Panc1 (cell line): Measurements from ENCODE around the gene PHEX. TPM values are rescaled to one million over a fixed set of nuclear protein-coding genes. Genes with fewer than 3 reads are reported as not detected.

Source experiments
- ATAC-seq: fragments of 200-7000 bp; cut with Tn5 transposase; 2 replicates; pipeline ENCODE4 v1.9.1; 2020; ENCODE audit warnings: mild to moderate bottlenecking, moderate library complexity
- BruUV-seq: library from RNA; stranded (reverse); fragments of 400-500 nt; replicated peaks from 2 replicates; lab custom pipeline; 2021; lab: Mats Ljungman, UMichigan
- CTCF ChIA-PET: fragments of 300-600 bp; sonication (Branson Sonifier 250); formaldehyde crosslinking; loops from one replicate; lab custom pipeline; 2022; ENCODE audit warnings: antibody characterized with exemption; lab: Charles Lee
- POLR2A ChIA-PET: fragments of 300-600 bp; sonication (Branson Sonifier 250); formaldehyde crosslinking; loops from one replicate; lab custom pipeline; 2022; ENCODE audit warnings: antibody characterized with exemption; lab: Charles Lee
- DNase-seq: peaks from one replicate; pipeline ENCODE4 v3.0.0-alpha.2; 2010; ENCODE audit warnings: low read depth, low spot score
- H3K27ac ChIP-seq: 2 replicates; pipeline ENCODE4 v1.5.1; 2011; ENCODE audit warnings: mild to moderate bottlenecking, low read length, inconsistent platforms
- H3K27me3 ChIP-seq: fragments of 200-500 bp; sonication (Bioruptor generic); 2 replicates; pipeline ENCODE4 v1.6.0; 2014; ENCODE audit warnings: low read length, inconsistent platforms; ENCODE audit not compliant: control insufficient read depth, insufficient read depth
- H3K36me3 ChIP-seq: fragments of 200-500 bp; sonication (Bioruptor generic); 2 replicates; pipeline ENCODE4 v1.5.1; 2014; ENCODE audit warnings: inconsistent platforms, mild to moderate bottlenecking, low read length, moderate library complexity; ENCODE audit not compliant: control insufficient read depth, insufficient read depth
- H3K4me1 ChIP-seq: 2 replicates; pipeline ENCODE4 v1.5.1; 2011; ENCODE audit warnings: inconsistent platforms, mild to moderate bottlenecking, low read length, moderate library complexity; ENCODE audit not compliant: control insufficient read depth, insufficient read depth
- H3K4me3 ChIP-seq, 2 experiments: 2 replicates each; pipeline ENCODE4 v1.5.1; 2011 to 2012; ENCODE audit warnings: low read depth in 2 of 2, low read length in 2 of 2, mild to moderate bottlenecking in 2 of 2, inconsistent platforms in 1 of 2, moderate library complexity in 1 of 2
- H3K9me3 ChIP-seq: fragments of 200-500 bp; sonication (Bioruptor generic); 2 replicates; pipeline ENCODE4 v1.5.1; 2014; ENCODE audit warnings: low read depth, mild to moderate bottlenecking, inconsistent platforms, low read length, moderate library complexity; ENCODE audit not compliant: control insufficient read depth, insufficient read depth
- CTCF ChIP-seq: fragments of 450-650 bp; IDR thresholded peaks from 2 replicates; pipeline ENCODE4 v1.5.1; 2017; ENCODE audit warnings: mild to moderate bottlenecking
- POLR2AphosphoS5 ChIP-seq: IDR thresholded peaks from 2 replicates; pipeline ENCODE4 v1.6.1; 2012; ENCODE audit warnings: mild to moderate bottlenecking, low read depth, low read length, moderate library complexity
- REST ChIP-seq, 2 experiments: IDR thresholded peaks; 2 replicates each; pipeline ENCODE4 v1.6.1; 2011 to 2012; ENCODE audit warnings: low read depth in 2 of 2, control low read depth in 1 of 2, low read length in 1 of 2, mild to moderate bottlenecking in 1 of 2, moderate library complexity in 1 of 2; ENCODE audit not compliant: insufficient read depth in 1 of 2
- SIN3A ChIP-seq: IDR thresholded peaks from 2 replicates; pipeline ENCODE4 v1.6.1; 2012; ENCODE audit warnings: low read depth, mild to moderate bottlenecking, low read length, moderate library complexity, borderline replicate concordance; ENCODE audit not compliant: insufficient read depth
- TCF7L2 ChIP-seq: IDR thresholded peaks from 2 replicates; pipeline ENCODE4 v1.6.1; 2011; ENCODE audit warnings: mild to moderate bottlenecking, low read depth, low read length, inconsistent platforms
- in situ Hi-C: cut with HindIII; loops from 2 replicates; pipeline ENCODE4 v1.10.0; 2016; ENCODE audit warnings: low sequenced_read_pairs, low pct_unique_long_range_greater_than_20kb
- intact Hi-C: fragments of 100-400 bp; cut with micrococcal nuclease; formaldehyde crosslinking; loops from one replicate; pipeline ENCODE4 v1.10.0; 2022; ENCODE audit not compliant: unreplicated experiment
- total RNA-seq: library from RNA; stranded (reverse); gene quantifications from one replicate; pipeline ENCODE4 v1.2.1, GENCODE V29; 2021; ENCODE audit not compliant: unreplicated experiment

The PHEX gene
- total RNA-seq, 1 experiment from 2014 or later = 0.23 TPM

- Histone ChIP-seq H3K27me3 (no peaks in the 10 kb centered on the region), H3K27ac (no peak overlapping the region), H3K36me3 (no peaks in the 10 kb centered on the region), H3K9me3 (no peaks in the 10 kb centered on the region), H3K4me3 (no peak overlapping the region), H3K4me1 (no peaks in the 10 kb centered on the region)
- no peak for ATAC-seq
- in situ Hi-C loops = no loop called here
- TF ChIP-seq SIN3A = no peak
- CTCF ChIA-PET = no interaction called here
- intact Hi-C loops = no loop called here
- POLR2A ChIA-PET = no interaction called here
- BruUV-seq = no TSS peak
- no peak for DNase-seq
These were observed 73.8 kb downstream of the PHEX start for GRCh38 chrX:22105971-22106370.

- ATAC-seq (no peak), DNase-seq (no peak)
- CTCF ChIA-PET = no interaction called here
- intact Hi-C loops (no loop called here), in situ Hi-C loops (no loop called here)
- POLR2A ChIA-PET = no interaction called here
- H3K9me3 ChIP-seq = no peaks in the 10 kb centered on the region
- no peak overlapping the region for H3K27ac ChIP-seq
- H3K4me3 ChIP-seq = no peak overlapping the region
- no peaks in the 10 kb centered on the region for H3K27me3 ChIP-seq
- H3K4me1 ChIP-seq = no peaks in the 10 kb centered on the region
- TF ChIP-seq SIN3A (no peak), REST (IDR thresholded peaks at IDR 0.05; ENCODE audit: insufficient read depth in 1 of 2, low read depth in 2 of 2, low read length in 1 of 2) (no peak), POLR2AphosphoS5 (no peak), CTCF (no peak), TCF7L2 (no peak)
- H3K36me3 ChIP-seq = no peaks in the 10 kb centered on the region
- no TSS peak for BruUV-seq
These were observed 77.3 kb downstream of the PHEX start for GRCh38 chrX:22109442-22109841.

DNA sequence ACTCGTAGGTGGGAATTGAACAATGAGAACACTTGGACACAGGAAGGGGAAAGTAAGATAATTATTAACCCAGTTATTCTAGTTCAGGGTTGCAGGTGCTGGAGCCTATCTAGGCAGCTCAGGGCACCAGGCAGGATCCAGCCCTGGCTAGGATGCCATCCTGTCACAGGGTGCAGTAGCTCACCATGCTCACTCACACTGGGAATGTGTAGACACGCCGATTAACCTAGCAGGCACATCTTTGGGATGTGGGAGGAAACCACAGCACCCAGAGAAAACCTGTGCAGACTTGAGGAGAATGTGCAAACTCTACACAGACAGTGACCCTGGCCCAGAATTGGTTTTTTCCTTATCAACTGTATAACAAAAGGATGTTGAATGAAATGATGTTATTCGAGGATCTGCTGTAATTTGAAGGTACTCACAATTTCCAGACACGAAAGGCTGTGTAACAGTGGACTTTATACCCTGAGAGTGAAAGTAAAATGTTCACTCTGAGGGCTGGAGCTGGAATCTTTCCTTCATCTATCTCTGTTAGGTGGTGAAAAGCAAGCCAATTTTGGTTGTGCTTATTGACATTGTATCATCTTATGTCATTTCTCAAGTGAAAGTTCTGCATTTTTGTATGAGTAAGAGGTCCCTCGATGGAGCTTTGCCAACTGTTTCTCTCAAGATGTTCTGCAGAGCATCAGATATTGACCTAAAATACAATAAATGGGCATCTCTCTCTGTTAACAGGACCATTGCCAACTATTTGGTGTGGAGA lies 78.8 kb downstream of the PHEX start:
- no peaks in the 10 kb centered on the region for H3K4me1 ChIP-seq
- H3K27me3 ChIP-seq = no peaks in the 10 kb centered on the region
- DNase-seq (no peak), ATAC-seq (no peak)
- H3K27ac ChIP-seq = no peak overlapping the region
- in situ Hi-C loops (no loop called here), intact Hi-C loops (no loop called here)
- no TSS peak for BruUV-seq
- no peaks in the 10 kb centered on the region for H3K9me3 ChIP-seq
- no peaks in the 10 kb centered on the region for H3K36me3 ChIP-seq
- no peak overlapping the region for H3K4me3 ChIP-seq
- no peak for TF ChIP-seq SIN3A
- TF ChIP-seq REST (IDR thresholded peaks at IDR 0.05; ENCODE audit: insufficient read depth in 1 of 2, low read depth in 2 of 2, low read length in 1 of 2) = no peak
- no peak for TF ChIP-seq CTCF
- no peak for TF ChIP-seq POLR2AphosphoS5
- TF ChIP-seq TCF7L2 = no peak
- CTCF ChIA-PET = no interaction called here
- POLR2A ChIA-PET = no interaction called here
